ENCODE results near the gene CCDC70.
"Not testable (repeated sequence)": the region's sequence is repeated elsewhere in the genome, so short reads cannot be mapped to it uniquely, and the experiment has no call there.

CCDC70 gene

GRCh38 chr13:51822106-51822815, 39.5 kb upstream of the CCDC70 start:
- Histone ChIP-seq H3K27me3 (ENCODE audit: control insufficient read depth, insufficient read depth, low read length) (no peaks in the 10 kb centered on the region), H3K4me3 (ENCODE audit: low read length) (no peak overlapping the region), H3K36me3 (ENCODE audit: control insufficient read depth, insufficient read depth, low read length) (no peaks in the 10 kb centered on the region), H3K9ac (ENCODE audit: low read length) (no peak overlapping the region), H3K4me1 (ENCODE audit: control insufficient read depth, insufficient read depth, low read length) (peaks cover 4% of the 10 kb centered on the region), H3K9me3 (ENCODE audit: control insufficient read depth, low read length) (no peaks in the 10 kb centered on the region)

- Histone ChIP-seq H3K4me1 (ENCODE audit: control insufficient read depth, insufficient read depth, low read length) (peaks cover 4% of the 10 kb centered on the region), H3K4me3 (ENCODE audit: low read length) (no peak overlapping the region), H3K9ac (ENCODE audit: low read length) (no peak overlapping the region), H3K9me3 (ENCODE audit: control insufficient read depth, low read length) (no peaks in the 10 kb centered on the region), H3K27me3 (ENCODE audit: control insufficient read depth, insufficient read depth, low read length) (no peaks in the 10 kb centered on the region), H3K36me3 (ENCODE audit: control insufficient read depth, insufficient read depth, low read length) (no peaks in the 10 kb centered on the region)
Measured at GRCh38 chr13:51823359-51823758, 38.4 kb upstream of the CCDC70 start.

GRCh38 chr13:51823863-51824262, 37.9 kb upstream of the CCDC70 start:
- no peak overlapping the region for H3K9ac ChIP-seq (ENCODE audit: low read length)
- H3K9me3 ChIP-seq (ENCODE audit: control insufficient read depth, low read length) = no peaks in the 10 kb centered on the region
- H3K27me3 ChIP-seq (ENCODE audit: control insufficient read depth, insufficient read depth, low read length) = no peaks in the 10 kb centered on the region
- no peaks in the 10 kb centered on the region for H3K36me3 ChIP-seq (ENCODE audit: control insufficient read depth, insufficient read depth, low read length)
- no peak overlapping the region for H3K4me3 ChIP-seq (ENCODE audit: low read length)
- H3K4me1 ChIP-seq (ENCODE audit: control insufficient read depth, insufficient read depth, low read length) = peaks cover 3% of the 10 kb centered on the region

- H3K4me3 ChIP-seq (ENCODE audit: low read length); H3K9ac ChIP-seq (ENCODE audit: low read length); H3K27me3 ChIP-seq (ENCODE audit: control insufficient read depth, insufficient read depth, low read length); H3K36me3 ChIP-seq (ENCODE audit: control insufficient read depth, insufficient read depth, low read length); H3K9me3 ChIP-seq (ENCODE audit: control insufficient read depth, low read length); H3K4me1 ChIP-seq (ENCODE audit: control insufficient read depth, insufficient read depth, low read length): not testable (repeated sequence)
Measured at GRCh38 chr13:51824712-51825111, 37.1 kb upstream of the CCDC70 start.

GRCh38 chr13:51825165-51825592, 36.6 kb upstream of the CCDC70 start:
- Histone ChIP-seq H3K4me1 (ENCODE audit: control insufficient read depth, insufficient read depth, low read length) (no peaks in the 10 kb centered on the region), H3K27me3 (ENCODE audit: control insufficient read depth, insufficient read depth, low read length) (no peaks in the 10 kb centered on the region), H3K36me3 (ENCODE audit: control insufficient read depth, insufficient read depth, low read length) (no peaks in the 10 kb centered on the region), H3K9me3 (ENCODE audit: control insufficient read depth, low read length) (no peaks in the 10 kb centered on the region), H3K4me3 (ENCODE audit: low read length) (no peak overlapping the region), H3K9ac (ENCODE audit: low read length) (no peak overlapping the region)

GRCh38 chr13:51825681-51826254, 36.0 kb upstream of the CCDC70 start:
- Histone ChIP-seq H3K27me3 (ENCODE audit: control insufficient read depth, insufficient read depth, low read length) (no peaks in the 10 kb centered on the region), H3K9me3 (ENCODE audit: control insufficient read depth, low read length) (no peaks in the 10 kb centered on the region), H3K4me3 (ENCODE audit: low read length) (no peak overlapping the region), H3K9ac (ENCODE audit: low read length) (no peak overlapping the region), H3K36me3 (ENCODE audit: control insufficient read depth, insufficient read depth, low read length) (no peaks in the 10 kb centered on the region), H3K4me1 (ENCODE audit: control insufficient read depth, insufficient read depth, low read length) (no peaks in the 10 kb centered on the region)

GRCh38 chr13:51826606-51827005, 35.2 kb upstream of the CCDC70 start:
- no peak overlapping the region for H3K4me3 ChIP-seq (ENCODE audit: low read length)
- no peak overlapping the region for H3K9ac ChIP-seq (ENCODE audit: low read length)
- H3K9me3 ChIP-seq (ENCODE audit: control insufficient read depth, low read length) = no peaks in the 10 kb centered on the region
- no peaks in the 10 kb centered on the region for H3K27me3 ChIP-seq (ENCODE audit: control insufficient read depth, insufficient read depth, low read length)
- no peaks in the 10 kb centered on the region for H3K36me3 ChIP-seq (ENCODE audit: control insufficient read depth, insufficient read depth, low read length)
- no peaks in the 10 kb centered on the region for H3K4me1 ChIP-seq (ENCODE audit: control insufficient read depth, insufficient read depth, low read length)

GRCh38 chr13:51827254-51827653, 34.5 kb upstream of the CCDC70 start:
- Histone ChIP-seq H3K9me3 (ENCODE audit: control insufficient read depth, low read length) (no peaks in the 10 kb centered on the region), H3K4me3 (ENCODE audit: low read length) (no peak overlapping the region), H3K9ac (ENCODE audit: low read length) (no peak overlapping the region), H3K4me1 (ENCODE audit: control insufficient read depth, insufficient read depth, low read length) (no peaks in the 10 kb centered on the region), H3K36me3 (ENCODE audit: control insufficient read depth, insufficient read depth, low read length) (no peaks in the 10 kb centered on the region), H3K27me3 (ENCODE audit: control insufficient read depth, insufficient read depth, low read length) (no peaks in the 10 kb centered on the region)

- H3K9me3 ChIP-seq (ENCODE audit: control insufficient read depth, low read length) = no peaks in the 10 kb centered on the region
- H3K36me3 ChIP-seq (ENCODE audit: control insufficient read depth, insufficient read depth, low read length) = no peaks in the 10 kb centered on the region
- no peak overlapping the region for H3K4me3 ChIP-seq (ENCODE audit: low read length)
- no peaks in the 10 kb centered on the region for H3K4me1 ChIP-seq (ENCODE audit: control insufficient read depth, insufficient read depth, low read length)
- no peaks in the 10 kb centered on the region for H3K27me3 ChIP-seq (ENCODE audit: control insufficient read depth, insufficient read depth, low read length)
- H3K9ac ChIP-seq (ENCODE audit: low read length) = no peak overlapping the region
Measured at GRCh38 chr13:51828730-51829567, 32.8 kb upstream of the CCDC70 start.

- Histone ChIP-seq H3K36me3 (ENCODE audit: control insufficient read depth, insufficient read depth, low read length) (no peaks in the 10 kb centered on the region), H3K4me1 (ENCODE audit: control insufficient read depth, insufficient read depth, low read length) (no peaks in the 10 kb centered on the region), H3K9ac (ENCODE audit: low read length) (no peak overlapping the region), H3K27me3 (ENCODE audit: control insufficient read depth, insufficient read depth, low read length) (no peaks in the 10 kb centered on the region), H3K9me3 (ENCODE audit: control insufficient read depth, low read length) (no peaks in the 10 kb centered on the region), H3K4me3 (ENCODE audit: low read length) (no peak overlapping the region)
Measured at GRCh38 chr13:51829568-51829899, 32.2 kb upstream of the CCDC70 start.

GRCh38 chr13:51831519-51831918, 30.2 kb upstream of the CCDC70 start:
- Histone ChIP-seq H3K9ac (ENCODE audit: low read length) (no peak overlapping the region), H3K36me3 (ENCODE audit: control insufficient read depth, insufficient read depth, low read length) (no peaks in the 10 kb centered on the region), H3K4me3 (ENCODE audit: low read length) (no peak overlapping the region), H3K4me1 (ENCODE audit: control insufficient read depth, insufficient read depth, low read length) (no peaks in the 10 kb centered on the region), H3K9me3 (ENCODE audit: control insufficient read depth, low read length) (no peaks in the 10 kb centered on the region), H3K27me3 (ENCODE audit: control insufficient read depth, insufficient read depth, low read length) (no peaks in the 10 kb centered on the region)

- H3K27me3 ChIP-seq (ENCODE audit: control insufficient read depth, insufficient read depth, low read length) = no peaks in the 10 kb centered on the region
- no peak overlapping the region for H3K9ac ChIP-seq (ENCODE audit: low read length)
- H3K4me3 ChIP-seq (ENCODE audit: low read length) = no peak overlapping the region
- H3K9me3 ChIP-seq (ENCODE audit: control insufficient read depth, low read length) = no peaks in the 10 kb centered on the region
- no peaks in the 10 kb centered on the region for H3K4me1 ChIP-seq (ENCODE audit: control insufficient read depth, insufficient read depth, low read length)
- H3K36me3 ChIP-seq (ENCODE audit: control insufficient read depth, insufficient read depth, low read length) = no peaks in the 10 kb centered on the region
Measured at GRCh38 chr13:51832471-51833152, 29.2 kb upstream of the CCDC70 start.
